ENCODE measurements around the gene RET. TPM values are rescaled to one million over a fixed set of nuclear protein-coding genes. Genes with fewer than 3 reads are reported as not detected.

RET gene
- total RNA-seq, 1 experiment from 2014 or later: not detected

- no peaks in the 10 kb centered on the region for H3K36me3 Mint-ChIP-seq (ENCODE audit: insufficient read depth, unreplicated experiment)
- H3K27ac Mint-ChIP-seq (ENCODE audit: unreplicated experiment): no peak overlapping the region
- Histone ChIP-seq H3K4me1 (no peaks in the 10 kb centered on the region), H3K36me3 (ENCODE audit: control insufficient read depth, insufficient read depth, low read length) (no peaks in the 10 kb centered on the region), H3K4me3 (ENCODE audit: low read depth, low read length) (no peak overlapping the region), H3K27me3 (replicated peaks; ENCODE audit: control insufficient read depth, insufficient read depth, low read length) (no peaks in the 10 kb centered on the region), H3K9me3 (no peaks in the 10 kb centered on the region)
- H3K27me3 Mint-ChIP-seq (ENCODE audit: insufficient read depth, unreplicated experiment): peaks cover 5% of the 10 kb centered on the region
- no peak for TF ChIP-seq CTCF (IDR thresholded peaks at IDR 0.05; ENCODE audit: insufficient read depth in 1 of 2, low read depth in 1 of 2, low read length in 1 of 2, severe bottlenecking in 1 of 2, unreplicated experiment in 1 of 2)
- H3K9me3 Mint-ChIP-seq (ENCODE audit: unreplicated experiment): no peaks in the 10 kb centered on the region
- no peak for DNase-seq
- no TSS peak for BruUV-seq (replicated peaks)
- intact Hi-C loops (cut with micrococcal nuclease; ENCODE audit: unreplicated experiment): no loop called here
- H3K4me1 Mint-ChIP-seq (ENCODE audit: low read depth, unreplicated experiment): no peaks in the 10 kb centered on the region
- CTCF ChIA-PET: interaction anchor here (0.6 kb wide), 1 partner anchor 111 kb away, joined by 3 read pairs; no protein-coding TSS in a partner anchor
- H3K4me3 Mint-ChIP-seq (ENCODE audit: unreplicated experiment): no peak overlapping the region
- POLR2A ChIA-PET: no interaction called here
These were observed 37.3 kb downstream of the RET start for GRCh38 chr10:43114088-43114742.

- POLR2A ChIA-PET: no interaction called here
- no peak overlapping the region for H3K4me3 Mint-ChIP-seq (ENCODE audit: unreplicated experiment)
- no peak overlapping the region for H3K27ac Mint-ChIP-seq (ENCODE audit: unreplicated experiment)
These were observed 38.1 kb downstream of the RET start for GRCh38 chr10:43114743-43115611.

More at GRCh38 chr10:43114743-43115611, 38.1 kb downstream of the RET start:
- no peak for DNase-seq
- Mint-ChIP-seq H3K4me1 (ENCODE audit: low read depth, unreplicated experiment) (no peaks in the 10 kb centered on the region), H3K27me3 (ENCODE audit: insufficient read depth, unreplicated experiment) (peaks cover 5% of the 10 kb centered on the region), H3K9me3 (ENCODE audit: unreplicated experiment) (no peaks in the 10 kb centered on the region), H3K36me3 (ENCODE audit: insufficient read depth, unreplicated experiment) (no peaks in the 10 kb centered on the region)
- CTCF ChIA-PET: no interaction called here
- no TSS peak for BruUV-seq (replicated peaks)
- Histone ChIP-seq H3K27me3 (replicated peaks; ENCODE audit: control insufficient read depth, insufficient read depth, low read length) (no peaks in the 10 kb centered on the region), H3K4me3 (ENCODE audit: low read depth, low read length) (no peak overlapping the region), H3K9me3 (no peaks in the 10 kb centered on the region), H3K36me3 (ENCODE audit: control insufficient read depth, insufficient read depth, low read length) (no peaks in the 10 kb centered on the region), H3K4me1 (no peaks in the 10 kb centered on the region)
- intact Hi-C loops (cut with micrococcal nuclease; ENCODE audit: unreplicated experiment): no loop called here
- no peak for TF ChIP-seq CTCF (IDR thresholded peaks at IDR 0.05; ENCODE audit: insufficient read depth in 1 of 2, low read depth in 1 of 2, low read length in 1 of 2, severe bottlenecking in 1 of 2, unreplicated experiment in 1 of 2)
